ENCODE results near the gene TTYH3. TPM values are rescaled to one million over a fixed set of nuclear protein-coding genes. Genes with fewer than 3 reads are reported as not detected.
"Not testable (repeated sequence)": the region's sequence is repeated elsewhere in the genome, so short reads cannot be mapped to it uniquely, and the experiment has no call there.

TTYH3 gene
- total RNA-seq, 1 experiment from 2014 or later: 20.9 TPM

DNA sequence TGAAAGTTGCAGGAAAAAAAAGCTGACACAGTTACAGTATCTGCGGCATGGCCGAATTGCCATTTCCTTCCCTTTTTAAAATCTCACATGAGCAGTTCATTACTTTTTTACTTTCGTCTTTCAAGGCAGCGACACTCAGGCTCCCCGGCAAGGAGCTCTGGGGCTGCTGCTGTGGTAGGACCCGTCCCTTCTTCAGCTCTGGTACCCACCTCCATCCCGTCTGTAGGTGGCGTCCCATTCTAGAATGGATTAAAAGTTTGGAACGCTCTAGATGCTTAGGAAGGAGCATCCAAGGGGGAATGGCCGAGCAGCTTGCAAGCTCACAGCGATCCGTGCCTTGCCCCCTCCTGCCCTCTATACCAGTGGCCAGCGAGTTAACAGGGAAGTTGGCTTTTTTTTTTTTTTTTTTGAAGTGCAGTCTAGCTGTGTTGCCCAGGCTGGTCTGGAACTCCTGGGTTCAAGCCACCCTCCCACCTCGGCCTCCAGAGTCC is 22.8 kb upstream of the TTYH3 start:
- no peaks in the 10 kb centered on the region for H3K27me3 Mint-ChIP-seq (ENCODE audit: insufficient read depth, unreplicated experiment)
- H3K36me3 Mint-ChIP-seq (ENCODE audit: insufficient read depth, unreplicated experiment): peaks cover 9% of the 10 kb centered on the region
- intact Hi-C loops (cut with micrococcal nuclease): no loop called here
- H3K27ac Mint-ChIP-seq (ENCODE audit: low read depth, unreplicated experiment): no peak overlapping the region
- peaks cover 1% of the 10 kb centered on the region for H3K4me1 Mint-ChIP-seq (ENCODE audit: insufficient read depth, unreplicated experiment)
- ChIA-PET CTCF (no interaction called here), POLR2A (interaction anchor here (0.7 kb wide), 1 partner anchor 43 kb away, joined by 4 read pairs; no protein-coding TSS in a partner anchor)
- H3K9me3 Mint-ChIP-seq (ENCODE audit: unreplicated experiment): no peaks in the 10 kb centered on the region
- TF ChIP-seq, protein P1, sequence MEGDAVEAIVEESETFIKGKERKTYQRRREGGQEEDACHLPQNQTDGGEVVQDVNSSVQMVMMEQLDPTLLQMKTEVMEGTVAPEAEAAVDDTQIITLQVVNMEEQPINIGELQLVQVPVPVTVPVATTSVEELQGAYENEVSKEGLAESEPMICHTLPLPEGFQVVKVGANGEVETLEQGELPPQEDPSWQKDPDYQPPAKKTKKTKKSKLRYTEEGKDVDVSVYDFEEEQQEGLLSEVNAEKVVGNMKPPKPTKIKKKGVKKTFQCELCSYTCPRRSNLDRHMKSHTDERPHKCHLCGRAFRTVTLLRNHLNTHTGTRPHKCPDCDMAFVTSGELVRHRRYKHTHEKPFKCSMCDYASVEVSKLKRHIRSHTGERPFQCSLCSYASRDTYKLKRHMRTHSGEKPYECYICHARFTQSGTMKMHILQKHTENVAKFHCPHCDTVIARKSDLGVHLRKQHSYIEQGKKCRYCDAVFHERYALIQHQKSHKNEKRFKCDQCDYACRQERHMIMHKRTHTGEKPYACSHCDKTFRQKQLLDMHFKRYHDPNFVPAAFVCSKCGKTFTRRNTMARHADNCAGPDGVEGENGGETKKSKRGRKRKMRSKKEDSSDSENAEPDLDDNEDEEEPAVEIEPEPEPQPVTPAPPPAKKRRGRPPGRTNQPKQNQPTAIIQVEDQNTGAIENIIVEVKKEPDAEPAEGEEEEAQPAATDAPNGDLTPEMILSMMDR (IDR thresholded peaks at IDR 0.05; ENCODE audit: unreplicated experiment): no peak
- peak; percentile 38 for DNase-seq (ENCODE audit: unreplicated experiment)
- no peak overlapping the region for H3K4me3 Mint-ChIP-seq (ENCODE audit: unreplicated experiment)
- no TSS peak for BruUV-seq (replicated peaks)

DNA sequence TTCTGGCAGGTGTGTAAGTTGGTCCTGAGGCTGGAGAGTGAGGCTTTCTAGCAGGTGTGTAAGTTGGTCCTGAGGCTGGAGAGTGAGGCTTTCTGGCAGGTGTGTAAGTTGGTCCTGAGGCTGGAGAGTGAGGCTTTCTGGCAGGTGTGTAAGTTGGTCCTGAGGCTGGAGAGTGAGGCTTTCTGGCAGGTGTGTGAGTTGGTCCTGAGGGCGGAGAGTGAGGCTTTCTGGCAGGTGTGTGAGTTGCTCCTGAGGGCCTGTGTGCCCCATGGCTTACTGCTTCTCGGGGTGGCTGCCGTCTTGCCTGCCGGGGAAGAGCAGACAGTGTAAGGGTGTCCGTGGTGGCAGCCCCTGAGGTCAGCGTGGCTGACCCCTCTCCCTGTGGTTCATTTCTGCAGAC is 22.1 kb upstream of the TTYH3 start:
- H3K36me3 Mint-ChIP-seq (ENCODE audit: insufficient read depth, unreplicated experiment); H3K27ac Mint-ChIP-seq (ENCODE audit: low read depth, unreplicated experiment); CTCF ChIA-PET; BruUV-seq (replicated peaks); H3K4me3 Mint-ChIP-seq (ENCODE audit: unreplicated experiment); DNase-seq (ENCODE audit: unreplicated experiment); intact Hi-C loops (cut with micrococcal nuclease); POLR2A ChIA-PET; H3K9me3 Mint-ChIP-seq (ENCODE audit: unreplicated experiment); H3K27me3 Mint-ChIP-seq (ENCODE audit: insufficient read depth, unreplicated experiment); H3K4me1 Mint-ChIP-seq (ENCODE audit: insufficient read depth, unreplicated experiment): not testable (repeated sequence)

DNA sequence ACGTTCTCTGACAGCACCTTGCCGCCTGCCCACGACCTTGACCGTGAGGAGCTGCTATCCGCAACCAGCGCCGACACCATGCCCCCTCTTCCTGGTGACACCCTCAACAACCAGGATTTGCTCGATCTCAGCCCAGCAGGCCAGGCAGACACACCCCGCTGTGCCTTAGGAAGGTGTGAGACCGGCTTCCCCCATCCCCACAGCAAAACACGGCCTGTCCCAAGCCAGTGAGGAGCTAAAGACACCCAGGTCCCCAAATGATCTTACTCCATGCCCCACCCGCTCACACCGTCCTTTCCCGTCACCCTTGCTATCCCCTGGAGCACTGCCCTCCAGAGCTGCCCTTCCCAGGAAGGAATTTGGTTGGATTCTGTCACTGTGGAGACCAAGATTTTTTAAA is 21.3 kb upstream of the TTYH3 start:
- DNase-seq (ENCODE audit: unreplicated experiment): no peak
- Mint-ChIP-seq H3K36me3 (ENCODE audit: insufficient read depth, unreplicated experiment) (peaks cover 6% of the 10 kb centered on the region), H3K27me3 (ENCODE audit: insufficient read depth, unreplicated experiment) (no peaks in the 10 kb centered on the region), H3K9me3 (ENCODE audit: unreplicated experiment) (no peaks in the 10 kb centered on the region), H3K4me3 (ENCODE audit: unreplicated experiment) (no peak overlapping the region), H3K27ac (ENCODE audit: low read depth, unreplicated experiment) (no peak overlapping the region), H3K4me1 (ENCODE audit: insufficient read depth, unreplicated experiment) (peaks cover 13% of the 10 kb centered on the region)
- POLR2A ChIA-PET: interaction anchor here (0.6 kb wide), 1 partner anchor 58 kb away, joined by 3 read pairs; no protein-coding TSS in a partner anchor
- TF ChIP-seq, protein P1 (IDR thresholded peaks at IDR 0.05; ENCODE audit: unreplicated experiment): no peak
- intact Hi-C loops (cut with micrococcal nuclease): no loop called here
- no TSS peak for BruUV-seq (replicated peaks)
- CTCF ChIA-PET: no interaction called here

DNA sequence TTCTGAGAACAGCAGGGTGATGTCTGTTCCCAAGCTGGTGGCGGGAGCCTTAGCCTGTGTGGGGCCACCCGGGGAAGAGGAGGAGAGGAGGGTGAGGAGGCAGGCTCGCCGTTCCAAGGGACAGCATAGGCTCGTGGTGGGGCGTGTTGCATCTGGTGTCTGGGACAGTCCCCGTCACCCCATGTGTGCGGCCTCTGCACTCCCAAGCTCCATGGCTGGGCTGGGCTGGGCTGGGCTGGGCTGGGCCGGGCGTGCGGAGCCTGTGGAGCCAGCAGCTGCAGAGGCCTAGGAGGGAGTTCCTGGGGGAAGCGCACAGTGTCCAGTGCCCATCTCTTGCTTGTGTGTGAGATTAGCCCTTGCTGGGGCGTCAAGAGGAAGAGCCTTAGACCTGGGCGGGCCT is 20.9 kb upstream of the TTYH3 start:
- no peak overlapping the region for H3K27ac Mint-ChIP-seq (ENCODE audit: low read depth, unreplicated experiment)
- no peak for DNase-seq (ENCODE audit: unreplicated experiment)
- H3K4me3 Mint-ChIP-seq (ENCODE audit: unreplicated experiment): no peak overlapping the region
- H3K4me1 Mint-ChIP-seq (ENCODE audit: insufficient read depth, unreplicated experiment): peaks cover 13% of the 10 kb centered on the region
- CTCF ChIA-PET: no interaction called here
- no peaks in the 10 kb centered on the region for H3K9me3 Mint-ChIP-seq (ENCODE audit: unreplicated experiment)
- POLR2A ChIA-PET: no interaction called here
- no TSS peak for BruUV-seq (replicated peaks)
- no peaks in the 10 kb centered on the region for H3K27me3 Mint-ChIP-seq (ENCODE audit: insufficient read depth, unreplicated experiment)
- H3K36me3 Mint-ChIP-seq (ENCODE audit: insufficient read depth, unreplicated experiment): peaks cover 6% of the 10 kb centered on the region
- intact Hi-C loops (cut with micrococcal nuclease): no loop called here
- TF ChIP-seq, protein P1 (IDR thresholded peaks at IDR 0.05; ENCODE audit: unreplicated experiment): no peak

DNA sequence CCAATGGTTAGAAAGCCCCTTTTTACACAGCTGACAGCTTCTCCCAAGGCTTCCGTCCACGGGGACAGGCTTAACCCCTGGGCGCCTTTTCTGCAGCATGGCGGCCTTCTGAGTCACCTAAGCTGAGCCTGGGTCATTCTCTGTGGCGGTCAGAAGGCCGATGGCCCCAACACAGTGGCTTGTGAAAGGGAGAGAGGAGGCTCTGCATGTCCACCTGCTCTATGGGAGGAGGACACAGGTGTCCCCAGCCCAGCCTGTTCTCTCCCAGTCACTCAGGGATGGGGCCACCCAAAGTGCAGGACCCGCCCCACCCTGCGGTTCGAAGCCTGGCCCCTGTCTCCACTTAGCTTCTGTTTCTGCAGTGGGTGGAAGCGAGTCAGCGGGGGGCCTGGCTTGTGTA is 20.4 kb upstream of the TTYH3 start:
- H3K4me1 Mint-ChIP-seq (ENCODE audit: insufficient read depth, unreplicated experiment): peaks cover 13% of the 10 kb centered on the region
- BruUV-seq (replicated peaks): no TSS peak
- no peaks in the 10 kb centered on the region for H3K9me3 Mint-ChIP-seq (ENCODE audit: unreplicated experiment)
- H3K27ac Mint-ChIP-seq (ENCODE audit: low read depth, unreplicated experiment): no peak overlapping the region
- intact Hi-C loops (cut with micrococcal nuclease): no loop called here
- TF ChIP-seq, protein P1 (IDR thresholded peaks at IDR 0.05; ENCODE audit: unreplicated experiment): no peak
- peaks cover 6% of the 10 kb centered on the region for H3K36me3 Mint-ChIP-seq (ENCODE audit: insufficient read depth, unreplicated experiment)
- POLR2A ChIA-PET: no interaction called here
- no peaks in the 10 kb centered on the region for H3K27me3 Mint-ChIP-seq (ENCODE audit: insufficient read depth, unreplicated experiment)
- CTCF ChIA-PET: interaction anchor here (1.1 kb wide), 1 partner anchor 7 kb away, joined by 4 read pairs; no protein-coding TSS in a partner anchor
- H3K4me3 Mint-ChIP-seq (ENCODE audit: unreplicated experiment): no peak overlapping the region
- DNase-seq (ENCODE audit: unreplicated experiment): no peak

Data from MCF 10A (cell line).